H9 (cell line): Measurements from ENCODE around the gene PSMB1. TPM values are rescaled to one million over a fixed set of nuclear protein-coding genes. Genes with fewer than 3 reads are reported as not detected.

Experiments used
- DNase-seq: peaks from one replicate; pipeline ENCODE4 v3.0.0-alpha.2; 2017
- H2AFZ ChIP-seq: one replicate; pipeline ENCODE4 v1.6.1; 2013; ENCODE audit warnings: mild to moderate bottlenecking, low read length, control low read depth, moderate library complexity
- H2AK5ac ChIP-seq: 2 replicates; pipeline ENCODE4 v1.6.1; 2013; ENCODE audit warnings: low read length, control low read depth, mixed read lengths; ENCODE audit not compliant: insufficient read length
- H2BK120ac ChIP-seq: one replicate; pipeline ENCODE4 v1.6.1; 2013; ENCODE audit warnings: low read depth, mild to moderate bottlenecking, low read length, control low read depth, inconsistent platforms; ENCODE audit not compliant: poor library complexity, severe bottlenecking
- H2BK12ac ChIP-seq: 2 replicates; pipeline ENCODE4 v1.6.1; 2013; ENCODE audit warnings: low read length, control low read depth, mixed read lengths, low read depth; ENCODE audit not compliant: insufficient read length
- H2BK15ac ChIP-seq: 2 replicates; pipeline ENCODE4 v1.6.1; 2013; ENCODE audit warnings: low read depth, low read length, control low read depth
- H2BK20ac ChIP-seq: one replicate; pipeline ENCODE4 v1.6.1; 2013; ENCODE audit warnings: low read depth, mild to moderate bottlenecking, low read length, control low read depth, inconsistent platforms; ENCODE audit not compliant: poor library complexity, severe bottlenecking
- H2BK5ac ChIP-seq: 2 replicates; pipeline ENCODE4 v1.6.1; 2013; ENCODE audit warnings: low read length, control low read depth, mixed read lengths; ENCODE audit not compliant: insufficient read length
- H3K14ac ChIP-seq: 2 replicates; pipeline ENCODE4 v1.6.1; 2013; ENCODE audit warnings: low read length, control low read depth; ENCODE audit not compliant: insufficient read depth
- H3K18ac ChIP-seq: 2 replicates; pipeline ENCODE4 v1.6.1; 2013; ENCODE audit warnings: low read depth, mild to moderate bottlenecking, mixed read lengths, low read length, control low read depth; ENCODE audit not compliant: insufficient read length
- H3K23ac ChIP-seq: 2 replicates; pipeline ENCODE4 v1.6.1; 2013; ENCODE audit warnings: low read length, control low read depth, mixed read lengths, low read depth; ENCODE audit not compliant: insufficient read length
- H3K23me2 ChIP-seq: 2 replicates; pipeline ENCODE4 v1.6.1; 2013; ENCODE audit warnings: low read depth, mild to moderate bottlenecking, mixed read lengths, low read length, control low read depth; ENCODE audit not compliant: insufficient read length, poor library complexity, severe bottlenecking
- H3K27ac ChIP-seq: 2 replicates; pipeline ENCODE4 v1.5.1; 2013; ENCODE audit warnings: low read length, control low read depth, mixed read lengths, low read depth; ENCODE audit not compliant: insufficient read length
- H3K27me3 ChIP-seq: 2 replicates; pipeline ENCODE4 v1.6.1; 2013; ENCODE audit warnings: low read length, control low read depth, inconsistent platforms; ENCODE audit not compliant: insufficient read depth
- H3K4ac ChIP-seq: 2 replicates; pipeline ENCODE4 v1.6.1; 2013; ENCODE audit warnings: low read depth, mild to moderate bottlenecking, control low read depth, inconsistent platforms, low read length, moderate library complexity
- H3K4me1 ChIP-seq: 2 replicates; pipeline ENCODE4 v1.6.1; 2013; ENCODE audit warnings: low read length, control low read depth, inconsistent platforms; ENCODE audit not compliant: insufficient read depth
- H3K4me2 ChIP-seq: 2 replicates; pipeline ENCODE4 v1.6.1; 2013; ENCODE audit warnings: low read length, control low read depth, mixed read lengths; ENCODE audit not compliant: insufficient read length, insufficient read depth
- H3K56ac ChIP-seq: 2 replicates; pipeline ENCODE4 v1.6.1; 2013; ENCODE audit warnings: low read depth, mild to moderate bottlenecking, mixed read lengths, low read length, control low read depth; ENCODE audit not compliant: insufficient read length
- H3K79me1 ChIP-seq: 2 replicates; pipeline ENCODE4 v1.6.1; 2013; ENCODE audit warnings: low read depth, mild to moderate bottlenecking, moderate library complexity, low read length, control low read depth, inconsistent platforms; ENCODE audit not compliant: insufficient read depth, poor library complexity, severe bottlenecking
- H3K79me2 ChIP-seq: 2 replicates; pipeline ENCODE4 v1.6.1; 2013; ENCODE audit warnings: low read length, control low read depth, inconsistent platforms; ENCODE audit not compliant: insufficient read depth
- H3K9ac ChIP-seq: 2 replicates; pipeline ENCODE4 v1.6.1; 2013; ENCODE audit warnings: low read length, control low read depth, mixed read lengths; ENCODE audit not compliant: insufficient read length; ENCODE audit errors: extremely low read depth
- H3K9me3 ChIP-seq: one replicate; pipeline ENCODE4 v1.6.1; 2013; ENCODE audit warnings: low read depth, low read length, inconsistent platforms; ENCODE audit not compliant: control insufficient read depth
- H3T11ph ChIP-seq: one replicate; pipeline ENCODE4 v1.6.1; 2013; ENCODE audit warnings: mild to moderate bottlenecking, low read length, control low read depth, inconsistent platforms
- H4K20me1 ChIP-seq: one replicate; pipeline ENCODE4 v1.6.1; 2013; ENCODE audit not compliant: control insufficient read depth, insufficient read length, insufficient read depth
- H4K5ac ChIP-seq: 2 replicates; pipeline ENCODE4 v1.6.1; 2013; ENCODE audit warnings: low read depth, mild to moderate bottlenecking, mixed read lengths, low read length, control low read depth; ENCODE audit not compliant: insufficient read length
- H4K8ac ChIP-seq: replicated peaks from 2 replicates; pipeline ENCODE4 v1.6.1; 2013; ENCODE audit warnings: low read length, control low read depth, mixed read lengths, low read depth; ENCODE audit not compliant: insufficient read length
- H4K91ac ChIP-seq: 2 replicates; pipeline ENCODE4 v1.6.1; 2013; ENCODE audit warnings: low read depth, mild to moderate bottlenecking, moderate library complexity, mixed read lengths, low read length, control low read depth; ENCODE audit not compliant: insufficient read length
- H3K27ac Mint-ChIP-seq, 3 experiments: 2 replicates in 2 of 3; 3 replicates in 1 of 3; pipeline ENCODE4 v1.8.0; 2020 to 2021; ENCODE audit warnings: mixed read lengths in 3 of 3, mild to moderate bottlenecking in 1 of 3, moderate library complexity in 1 of 3
- H3K27me3 Mint-ChIP-seq: 2 replicates; pipeline ENCODE4 v1.8.0; 2021; ENCODE audit warnings: low read depth, mild to moderate bottlenecking, moderate library complexity, mixed read lengths
- H3K36me3 Mint-ChIP-seq, 3 experiments: 2 replicates in 2 of 3; 3 replicates in 1 of 3; pipeline ENCODE4 v1.8.0; 2020 to 2021; ENCODE audit warnings: low read depth in 3 of 3, mixed read lengths in 3 of 3; ENCODE audit not compliant: insufficient read depth in 1 of 3
- H3K4me1 Mint-ChIP-seq, 2 experiments: 2 replicates each; pipeline ENCODE4 v1.8.0; 2020; ENCODE audit warnings: mixed read lengths in 2 of 2
- H3K4me3 Mint-ChIP-seq, 2 experiments: 2 replicates in 1 of 2; 3 replicates in 1 of 2; pipeline ENCODE4 v1.8.0; 2020 to 2021; ENCODE audit warnings: mild to moderate bottlenecking in 2 of 2, mixed read lengths in 2 of 2, moderate library complexity in 1 of 2
- H3K9me3 Mint-ChIP-seq, 2 experiments: 2 replicates in 1 of 2; 3 replicates in 1 of 2; pipeline ENCODE4 v1.8.0; 2020; ENCODE audit warnings: mild to moderate bottlenecking in 2 of 2, mixed read lengths in 2 of 2, moderate library complexity in 1 of 2
- CTCF ChIP-seq: fragments of 200-600 bp; sonication (generic); conservative IDR thresholded peaks from 3 replicates; pipeline ENCODE4 v1.8.0; 2021; ENCODE audit warnings: antibody characterized with exemption, mild to moderate bottlenecking
- WGBS: extraction: QIAGEN DNeasy Blood & Tissue Kit; methylation state at CpG from one replicate; pipeline ENCODE4 v1.1.7; 2013; ENCODE audit warnings: missing lambda C conversion rate, low lambda C conversion rate, mixed read lengths; ENCODE audit not compliant: insufficient read length; ENCODE audit errors: extremely low coverage; 5-methylcytosine and 5-hydroxymethylcytosine counted together
- total RNA-seq: library from RNA; stranded (reverse); gene quantifications from 2 replicates; pipeline ENCODE4 v1.2.1, GENCODE V29; 2021

PSMB1 gene
- total RNA-seq, 1 experiment from 2014 or later: 245 TPM

GRCh38 chr6:170487707-170488329, 65.3 kb downstream of the PSMB1 start:
- Histone ChIP-seq H2AK5ac (no peak overlapping the region), H3K9me3 (no peaks in the 10 kb centered on the region), H4K8ac (no peak overlapping the region), H3K4ac (no peak overlapping the region), H2BK5ac (no peak overlapping the region), H3K79me1 (no peaks in the 10 kb centered on the region), H3K18ac (no peak overlapping the region), H3K14ac (no peak overlapping the region), H3K9ac (no peak overlapping the region), H2BK12ac (no peak overlapping the region), H2BK15ac (no peak overlapping the region), H4K91ac (no peak overlapping the region), H3K27me3 (no peaks in the 10 kb centered on the region), H3K79me2 (no peaks in the 10 kb centered on the region), H2BK20ac (no peak overlapping the region), H3K56ac (no peak overlapping the region), H4K5ac (no peak overlapping the region), H3K23me2 (peaks cover 2% of the 10 kb centered on the region), H3K27ac (no peak overlapping the region), H3K4me1 (no peaks in the 10 kb centered on the region), H2AFZ (no peak overlapping the region), H2BK120ac (no peak overlapping the region), H3K4me2 (no peak overlapping the region), H3K23ac (no peak overlapping the region), H4K20me1 (no peaks in the 10 kb centered on the region), H3T11ph (no peak overlapping the region)
- no peak overlapping the region for H3K4me3 Mint-ChIP-seq
- peaks cover 6% of the 10 kb centered on the region for H3K27me3 Mint-ChIP-seq
- no CpG with 5 or more reads among the region's 4 CpGs for WGBS
- H3K27ac Mint-ChIP-seq: no peak overlapping the region
- DNase-seq: no peak
- TF ChIP-seq CTCF: no peak
- H3K36me3 Mint-ChIP-seq: peaks cover 2 to 3% (median 2%) of the 10 kb centered on the region in 3 experiments; a peak in 6 of 7 replicates
- H3K9me3 Mint-ChIP-seq: peaks cover 5 to 8% of the 10 kb centered on the region in 2 experiments
- H3K4me1 Mint-ChIP-seq: peaks cover 5 to 6% of the 10 kb centered on the region in 2 experiments; a peak in 3 of 4 replicates
